IMR-90 (cell line): Measurements from ENCODE around the gene FUT9. TPM values are rescaled to one million over a fixed set of nuclear protein-coding genes. Genes with fewer than 3 reads are reported as not detected.

Experiments
- ATAC-seq: fragments of 200-7000 bp; cut with Tn5 transposase; 2 replicates; pipeline ENCODE4 v1.9.1; 2020; ENCODE audit warnings: low read depth, mild to moderate bottlenecking, moderate library complexity
- BruUV-seq: library from RNA; stranded (reverse); fragments of 400-500 nt; replicated peaks from 2 replicates; lab custom pipeline; 2021; lab: Mats Ljungman, UMichigan
- CTCF ChIA-PET: fragments of 300-600 bp; formaldehyde crosslinking; extraction: SDS; loops from one replicate; lab custom pipeline; 2021; ENCODE audit warnings: antibody characterized with exemption; lab: Yijun Ruan, JAX
- POLR2A ChIA-PET: fragments of 300-600 bp; sonication (Branson Sonifier 250); formaldehyde crosslinking; loops from one replicate; lab custom pipeline; 2022; ENCODE audit warnings: antibody characterized with exemption; ENCODE audit not compliant: unreplicated experiment; lab: Charles Lee
- DNase-seq: peaks from one replicate; pipeline ENCODE4 v3.0.0; 2013
- H2AFZ ChIP-seq: replicated peaks from 2 replicates; pipeline ENCODE3; 2013; ENCODE audit warnings: low read length, mild to moderate bottlenecking; ENCODE audit not compliant: poor library complexity
- H2AK5ac ChIP-seq: 2 replicates; pipeline ENCODE4 v1.6.1; 2013; ENCODE audit warnings: low read depth, low read length, inconsistent platforms
- H2AK9ac ChIP-seq: replicated peaks from 2 replicates; pipeline ENCODE3; 2013; ENCODE audit warnings: mild to moderate bottlenecking, low read depth, low read length, moderate library complexity; ENCODE audit not compliant: poor library complexity
- H2BK120ac ChIP-seq: 2 replicates; pipeline ENCODE4 v1.6.1; 2013; ENCODE audit warnings: low read depth, low read length, inconsistent platforms
- H2BK15ac ChIP-seq: 3 replicates; pipeline ENCODE4 v1.6.1; 2013; ENCODE audit warnings: low read depth, low read length, inconsistent platforms
- H2BK20ac ChIP-seq: 2 replicates; pipeline ENCODE4 v1.6.1; 2013; ENCODE audit warnings: low read depth, mild to moderate bottlenecking, inconsistent platforms, low read length, moderate library complexity
- H2BK5ac ChIP-seq: 2 replicates; pipeline ENCODE4 v1.6.1; 2013; ENCODE audit warnings: mild to moderate bottlenecking, low read depth, low read length, inconsistent platforms; ENCODE audit not compliant: poor library complexity, severe bottlenecking
- H3K14ac ChIP-seq: replicated peaks from 2 replicates; pipeline ENCODE4 v1.6.1; 2013; ENCODE audit warnings: low read depth, low read length, inconsistent platforms
- H3K18ac ChIP-seq: 2 replicates; pipeline ENCODE4 v1.6.1; 2013; ENCODE audit warnings: low read depth, low read length, control low read depth
- H3K23ac ChIP-seq: 2 replicates; pipeline ENCODE4 v1.6.1; 2013; ENCODE audit warnings: low read depth, low read length, inconsistent platforms
- H3K27ac ChIP-seq: 2 replicates; pipeline ENCODE4 v1.5.1; 2013; ENCODE audit warnings: mild to moderate bottlenecking, control low read depth, low read length; ENCODE audit not compliant: insufficient read depth
- H3K27me3 ChIP-seq: 2 replicates; pipeline ENCODE4 v1.6.1; 2013; ENCODE audit warnings: low read length; ENCODE audit not compliant: control insufficient read depth, insufficient read depth
- H3K36me3 ChIP-seq: 2 replicates; pipeline ENCODE4 v1.6.1; 2013; ENCODE audit warnings: low read length, mixed read lengths; ENCODE audit not compliant: control insufficient read depth, insufficient read depth
- H3K4ac ChIP-seq: 2 replicates; pipeline ENCODE4 v1.6.1; 2013; ENCODE audit warnings: low read depth, low read length, inconsistent platforms
- H3K4me1 ChIP-seq: 2 replicates; pipeline ENCODE4 v1.6.1; 2013; ENCODE audit warnings: low read length, mixed read lengths; ENCODE audit not compliant: control insufficient read depth, insufficient read depth
- H3K4me2 ChIP-seq: 2 replicates; pipeline ENCODE4 v1.6.1; 2013; ENCODE audit warnings: low read depth, mild to moderate bottlenecking, control low read depth, low read length, moderate library complexity
- H3K4me3 ChIP-seq: 2 replicates; pipeline ENCODE4 v1.5.1; 2013; ENCODE audit warnings: low read depth, mild to moderate bottlenecking, control low read depth, low read length, moderate library complexity; ENCODE audit not compliant: insufficient read depth
- H3K56ac ChIP-seq: 2 replicates; pipeline ENCODE4 v1.6.1; 2013; ENCODE audit warnings: low read length, inconsistent platforms; ENCODE audit not compliant: insufficient read depth; ENCODE audit errors: extremely low read depth
- H3K79me1 ChIP-seq, 2 experiments: 2 replicates each; pipeline ENCODE4 v1.6.1; 2013; ENCODE audit warnings: low read length in 2 of 2, inconsistent platforms in 1 of 2, low read depth in 1 of 2
- H3K9ac ChIP-seq: 2 replicates; pipeline ENCODE4 v1.6.1; 2013; ENCODE audit warnings: low read depth, low read length, control low read depth
- H3K9me1 ChIP-seq: 2 replicates; pipeline ENCODE4 v1.6.1; 2013; ENCODE audit warnings: low read length, inconsistent platforms; ENCODE audit not compliant: insufficient read depth
- H3K9me3 ChIP-seq: 2 replicates; pipeline ENCODE4 v1.6.1; 2013; ENCODE audit warnings: low read length; ENCODE audit not compliant: control insufficient read depth, insufficient read depth
- H4K20me1 ChIP-seq: 2 replicates; pipeline ENCODE4 v1.6.1; 2013; ENCODE audit warnings: low read length, inconsistent platforms; ENCODE audit not compliant: insufficient read depth
- H4K5ac ChIP-seq: 2 replicates; pipeline ENCODE4 v1.6.1; 2013; ENCODE audit warnings: mild to moderate bottlenecking, low read depth, low read length, control low read depth
- H4K8ac ChIP-seq, 2 experiments: 2 replicates each; pipeline ENCODE4 v1.6.1; 2013; ENCODE audit warnings: low read depth in 2 of 2, low read length in 2 of 2, control low read depth in 1 of 2, inconsistent platforms in 1 of 2
- H4K91ac ChIP-seq: 2 replicates; pipeline ENCODE4 v1.6.1; 2013; ENCODE audit warnings: low read depth, low read length, inconsistent platforms; ENCODE audit not compliant: insufficient read depth
- RAD21 ChIP-seq: IDR thresholded peaks from 2 replicates; pipeline ENCODE4 v1.6.1; 2012; ENCODE audit warnings: low read length, improper control_type of control experiment
- WGBS, 2 experiments: methylation state at CpG; one replicate each; pipeline versions ENCODE4 v1.1.5 to v1.1.7; 2013; ENCODE audit warnings: missing lambda C conversion rate in 2 of 2; ENCODE audit not compliant: insufficient read length in 1 of 2; ENCODE audit errors: extremely low coverage in 2 of 2; 5-methylcytosine and 5-hydroxymethylcytosine counted together
- dilution Hi-C: fragments of 300-500 bp; cut with HindIII; formaldehyde crosslinking; loops from one replicate; pipeline ENCODE4 v1.14.3; 2018; ENCODE audit warnings: low sequenced_read_pairs; ENCODE audit not compliant: unreplicated experiment
- in situ Hi-C: fragments of 300-500 bp; cut with MboI; formaldehyde crosslinking; loops from 3 replicates; pipeline ENCODE4 v1.14.3; 2019; ENCODE audit warnings: low sequenced_read_pairs, inconsistent platforms, mixed read lengths
- intact Hi-C: fragments of 100-400 bp; cut with micrococcal nuclease; formaldehyde crosslinking; loops from 2 replicates; pipeline ENCODE4 v1.10.0; 2022
- polyA plus RNA-seq, 3 experiments: library from polyadenylated mRNA; depleted of rRNA; stranded (reverse); fragments of >200 nt; gene quantifications; 2 replicates each; pipeline ENCODE4 v1.2.3, GENCODE V29; 2012; ENCODE audit warnings: low replicate concordance in 1 of 3
- total RNA-seq: library from RNA; depleted of rRNA; stranded (reverse); fragments of >200 nt; gene quantifications from 2 replicates; pipeline ENCODE4 v1.2.3, GENCODE V29; 2012

FUT9 gene
- total and polyA plus RNA-seq, 2 of the 4 experiments (the other 2 are of a cell fraction) = under 0.01 TPM; not detected in 1

DNA sequence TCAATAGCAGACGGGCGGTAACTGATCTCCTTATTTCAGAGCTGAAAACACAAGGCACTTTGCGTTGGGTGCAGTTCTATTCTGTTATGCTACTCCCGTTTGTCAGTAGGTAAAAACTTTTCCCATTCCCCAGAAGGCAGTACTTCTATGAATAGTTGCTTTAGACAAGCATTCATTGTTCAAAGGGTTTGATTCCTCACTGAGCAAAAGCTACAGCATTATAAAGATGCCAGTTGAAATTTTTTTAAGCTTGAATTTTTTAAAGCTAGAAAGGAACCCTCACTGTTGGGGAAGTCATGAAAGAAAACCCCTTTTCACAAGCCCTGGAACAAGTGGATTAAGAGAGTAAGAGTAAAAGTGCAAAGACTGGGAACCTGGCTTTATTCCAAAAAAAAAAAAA, 42.3 kb downstream of the FUT9 start:
- H3K4me2 ChIP-seq = no peak overlapping the region
- no peak overlapping the region for H2AK5ac ChIP-seq
- BruUV-seq = no TSS peak
- H3K9ac ChIP-seq = no peak overlapping the region
- no peaks in the 10 kb centered on the region for H3K27me3 ChIP-seq
- H3K27ac ChIP-seq = no peak overlapping the region
- H2AFZ ChIP-seq = no peak overlapping the region
- dilution Hi-C loops (no loop called here), in situ Hi-C loops (no loop called here), intact Hi-C loops (no loop called here)
- H3K79me1 ChIP-seq = no peaks in the 10 kb centered on the region
- POLR2A ChIA-PET = no interaction called here
- no peak overlapping the region for H2BK5ac ChIP-seq
- no peak for ATAC-seq
- H3K4me3 ChIP-seq = no peak overlapping the region
- H3K56ac ChIP-seq = no peak overlapping the region
- H3K14ac ChIP-seq = no peak overlapping the region
- WGBS, 2 experiments = no CpG with 5 or more reads among the region's 4 CpGs
- no peak overlapping the region for H4K8ac ChIP-seq
- DNase-seq = no peak
- no peak overlapping the region for H2BK120ac ChIP-seq
- no peak overlapping the region for H4K5ac ChIP-seq
- CTCF ChIA-PET = no interaction called here
- no peak overlapping the region for H2AK9ac ChIP-seq
- no peak overlapping the region for H2BK15ac ChIP-seq
- no peak overlapping the region for H3K23ac ChIP-seq
- no peaks in the 10 kb centered on the region for H3K4me1 ChIP-seq
- no peaks in the 10 kb centered on the region for H3K36me3 ChIP-seq
- H3K18ac ChIP-seq = no peak overlapping the region
- no peak overlapping the region for H3K4ac ChIP-seq
- no peaks in the 10 kb centered on the region for H3K9me3 ChIP-seq
- TF ChIP-seq RAD21 = no peak
- no peak overlapping the region for H4K91ac ChIP-seq
- no peaks in the 10 kb centered on the region for H3K9me1 ChIP-seq
- no peak overlapping the region for H2BK20ac ChIP-seq
- no peaks in the 10 kb centered on the region for H4K20me1 ChIP-seq
